Astrocyte (in vitro differentiated cells and primary cell): ENCODE measurements around the gene KLK13.

Experiments
- CTCF ChIP-seq: IDR thresholded peaks from 2 replicates; pipeline ENCODE4 v1.5.1; 2011; ENCODE audit warnings: low read depth, mild to moderate bottlenecking, inconsistent platforms, low read length, moderate library complexity; ENCODE audit not compliant: insufficient read depth
- EZH2 ChIP-seq: IDR thresholded peaks from 2 replicates; pipeline ENCODE4 v1.6.1; 2012; ENCODE audit warnings: mild to moderate bottlenecking, low read length, inconsistent platforms; ENCODE audit not compliant: insufficient read depth

- TF ChIP-seq CTCF = no peak
- TF ChIP-seq EZH2 = no peak
Observed at GRCh38 chr19:51093510-51094345, 28.8 kb upstream of the KLK13 start.
